GM19238 (cell line): ENCODE measurements around the gene TCEAL5.
"Not testable (repeated sequence)": the region's sequence is repeated elsewhere in the genome, so short reads cannot be mapped to it uniquely, and the experiment has no call there.

Experiments
- DNase-seq: peaks from one replicate; pipeline ENCODE4 v3.0.0; 2011; ENCODE audit warnings: low spot score; ENCODE audit not compliant: insufficient read length

The TCEAL5 gene

GRCh38 chrX:103276581-103277002 is at the start of gene TCEAL5:
TCEAL5 (minus strand) TSS chrX:103276750; CDS start chrX:103274563, 2,187 bp downstream.
- no peak for DNase-seq

DNA sequence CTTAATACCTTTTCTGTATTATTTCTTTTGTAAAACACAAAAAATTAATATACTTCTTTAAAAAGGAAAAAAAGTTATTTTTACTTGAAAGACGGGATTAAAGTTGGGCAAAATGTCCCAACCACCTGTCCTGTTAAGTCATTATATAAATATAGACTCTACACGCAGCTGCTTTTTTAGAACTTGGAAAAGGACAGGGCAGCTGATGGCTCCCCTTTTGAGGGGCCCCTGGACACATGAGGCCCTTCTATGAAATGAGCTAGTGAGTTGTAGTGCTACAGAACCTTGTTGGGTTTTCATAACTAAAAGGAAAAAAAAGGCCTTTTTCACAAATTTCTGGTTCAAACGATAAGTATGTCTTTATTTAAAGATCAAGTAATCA is 34.8 kb upstream of the TCEAL5 start:
- no peak for DNase-seq

- DNase-seq: peak; percentile 28
These were observed 34.2 kb upstream of the TCEAL5 start, which contains the start of gene BEX2 for GRCh38 chrX:103310555-103311398. BEX2 (minus strand) TSS chrX:103310990; CDS start chrX:103309976, 1,014 bp downstream.

- DNase-seq: no peak
These were observed 33.5 kb upstream of the TCEAL5 start for GRCh38 chrX:103309860-103310554.

DNA sequence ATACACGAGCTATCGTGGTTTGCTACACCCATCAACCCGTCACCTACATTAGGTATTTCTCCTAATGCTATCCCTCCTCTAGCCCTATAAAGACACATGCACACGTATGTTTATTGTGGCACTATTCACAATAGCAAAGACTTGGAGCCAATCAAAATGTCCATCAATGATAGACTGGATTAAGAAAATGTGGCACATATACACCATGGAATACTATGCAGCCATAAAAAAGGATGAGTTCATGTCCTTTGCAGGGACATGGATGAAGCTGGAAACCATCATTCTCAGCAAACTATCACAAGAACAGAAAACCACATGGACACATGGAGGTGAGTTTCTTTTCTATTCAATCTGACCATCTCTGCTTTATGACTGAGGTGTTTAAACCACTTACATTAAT is 29.1 kb upstream of the TCEAL5 start:
- DNase-seq: not testable (repeated sequence)

DNA sequence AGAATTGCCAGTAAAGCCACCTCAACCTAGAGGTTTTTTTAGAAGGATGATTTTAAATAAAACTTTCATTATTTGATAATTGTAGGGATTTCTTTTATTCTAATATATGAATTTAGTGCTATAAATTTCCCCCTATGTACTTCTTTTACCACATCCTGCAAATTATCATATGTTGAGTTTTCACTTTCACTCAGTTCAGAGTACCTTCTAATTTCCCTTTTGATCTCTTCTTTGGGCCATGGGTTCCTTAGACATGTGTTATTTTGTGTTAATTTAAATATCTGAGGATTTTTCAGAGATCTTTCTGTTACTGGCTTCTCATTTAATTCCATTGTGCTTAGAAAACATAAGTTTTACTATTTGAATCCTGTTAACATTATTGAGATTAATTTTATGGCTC is 28.2 kb upstream of the TCEAL5 start:
- no peak for DNase-seq

GRCh38 chrX:103293118-103293517 is 16.6 kb upstream of the TCEAL5 start:
- DNase-seq: no peak

DNA sequence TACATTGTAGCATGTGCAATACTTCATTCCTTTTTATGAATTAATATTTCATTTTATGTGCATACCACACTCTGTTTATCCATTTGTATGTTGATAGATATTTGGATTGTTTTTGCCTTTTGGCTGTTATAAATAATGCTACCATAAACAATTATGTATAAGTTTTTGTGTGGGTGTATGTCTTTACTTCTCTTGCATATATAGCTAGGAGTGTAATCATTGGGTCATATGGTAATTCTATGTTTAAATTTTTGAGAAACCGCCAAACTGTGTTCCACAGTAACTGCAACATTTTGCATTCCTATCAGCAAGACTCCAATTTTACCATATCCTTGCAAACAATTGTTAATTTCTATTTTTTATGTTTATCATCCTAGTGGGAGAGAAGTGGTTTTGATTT is 3.1 kb upstream of the TCEAL5 start:
- DNase-seq: no peak

- DNase-seq: no peak
These were observed 493 bp downstream of the TCEAL5 start for GRCh38 chrX:103275947-103276567.

DNA sequence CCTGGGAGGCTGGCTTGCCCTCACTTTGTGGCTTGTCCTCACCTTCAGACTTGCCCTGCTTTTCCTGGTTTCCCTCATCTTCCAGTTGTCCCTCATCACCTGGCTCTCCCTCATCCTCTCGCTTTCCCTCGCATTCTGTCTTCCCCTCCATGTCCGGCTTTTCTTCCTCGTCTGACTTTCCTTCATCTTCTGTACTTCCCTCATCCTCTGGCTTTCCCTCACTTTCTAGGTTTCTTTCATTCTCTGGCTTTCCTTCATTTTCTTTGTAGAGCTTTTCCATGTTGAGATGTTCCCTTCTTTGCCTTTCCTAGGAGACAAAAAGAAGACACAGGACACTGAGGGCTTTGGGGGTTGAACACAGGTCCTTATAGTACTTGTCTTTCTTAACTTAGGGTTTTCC is 2.3 kb downstream of the TCEAL5 start:
- DNase-seq: no peak

DNA sequence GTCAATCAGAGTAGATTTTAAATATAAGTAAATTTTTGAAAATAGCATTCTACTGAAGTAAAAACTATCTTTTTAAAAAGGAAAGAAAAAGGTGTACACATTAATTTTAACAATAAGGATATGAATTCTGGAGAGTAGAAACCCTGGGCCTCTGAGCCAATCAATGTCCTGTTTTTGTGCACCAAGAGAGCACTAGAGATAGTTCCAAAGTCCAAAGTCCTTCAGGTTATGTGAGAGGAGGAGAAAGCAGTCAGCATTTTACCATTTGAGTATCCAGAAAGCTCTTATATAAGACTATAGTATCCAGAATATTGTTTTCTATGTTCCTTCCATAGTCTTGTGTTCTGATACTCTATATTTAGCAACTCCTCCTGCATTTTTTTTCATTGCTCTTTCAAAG is 18.3 kb downstream of the TCEAL5 start:
- no peak for DNase-seq

DNA sequence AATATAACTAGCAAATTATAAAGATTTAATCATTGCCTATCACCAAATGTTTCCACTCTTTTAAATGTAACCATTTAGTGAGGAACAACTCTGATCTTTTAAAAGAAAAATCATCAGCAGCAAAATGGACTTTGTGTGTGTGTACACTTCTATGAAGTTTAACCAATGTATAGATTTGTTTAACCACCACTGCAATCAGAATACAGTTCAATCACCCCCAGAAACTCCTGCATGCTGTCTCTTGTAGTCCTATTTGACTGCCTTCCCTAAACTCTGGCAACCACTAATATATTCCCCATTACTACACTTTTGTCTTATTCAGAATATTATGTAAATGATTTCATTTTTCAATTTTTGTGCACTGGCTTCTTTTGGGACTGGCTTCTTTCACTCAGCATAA is 19.9 kb downstream of the TCEAL5 start:
- DNase-seq: no peak

- peak; percentile 37 for DNase-seq
These were observed 21.5 kb downstream of the TCEAL5 start, which contains the start of gene TCEAL8 for GRCh38 chrX:103254921-103255493. TCEAL8 (minus strand) TSS chrX:103255155; CDS start chrX:103253979, 1,176 bp downstream.

- DNase-seq: peak; percentile 16
These were observed 22.3 kb downstream of the TCEAL5 start for GRCh38 chrX:103254171-103254824.

- no peak for DNase-seq
These were observed 22.9 kb downstream of the TCEAL5 start for GRCh38 chrX:103253608-103254007.

DNA sequence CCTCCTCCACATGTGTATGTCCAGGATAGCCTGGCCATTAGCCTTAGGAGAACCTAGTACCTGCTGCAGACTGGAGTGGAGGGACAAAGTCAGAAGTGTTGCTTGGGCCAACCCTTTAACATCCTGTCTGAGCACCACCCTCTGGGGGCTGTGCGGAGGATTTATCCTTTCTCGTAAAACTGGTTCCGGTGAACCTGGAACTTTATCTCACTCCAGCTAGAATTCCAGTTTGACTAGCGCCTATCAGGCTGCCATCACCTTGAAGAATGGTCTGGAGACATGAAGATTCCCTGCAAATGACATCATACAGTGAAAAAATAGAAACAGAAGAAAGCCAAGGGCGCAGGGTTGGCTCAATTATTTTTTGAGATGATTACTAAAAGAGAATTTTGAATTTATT is 25.6 kb downstream of the TCEAL5 start:
- DNase-seq: no peak

DNA sequence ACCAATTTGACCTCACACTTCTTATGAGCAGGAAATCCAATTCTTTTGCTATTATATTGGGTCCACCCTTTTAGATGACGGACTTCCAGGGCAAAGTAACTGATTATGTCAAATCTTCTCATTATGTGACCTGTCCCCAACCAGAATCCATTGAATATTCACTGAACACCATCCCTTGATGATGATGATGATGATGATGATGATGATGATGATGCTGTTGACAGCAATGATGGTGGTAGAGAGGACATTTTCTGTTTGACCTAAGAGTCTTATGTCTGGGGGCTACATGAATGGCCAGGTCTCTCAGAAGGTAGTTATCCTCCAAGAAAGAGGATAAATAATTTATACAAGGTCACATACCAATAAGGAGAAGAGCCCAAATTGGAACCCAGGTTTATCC is 26.7 kb downstream of the TCEAL5 start:
- DNase-seq: no peak

- DNase-seq: no peak
These were observed 28.0 kb downstream of the TCEAL5 start for GRCh38 chrX:103248553-103248952.

DNA sequence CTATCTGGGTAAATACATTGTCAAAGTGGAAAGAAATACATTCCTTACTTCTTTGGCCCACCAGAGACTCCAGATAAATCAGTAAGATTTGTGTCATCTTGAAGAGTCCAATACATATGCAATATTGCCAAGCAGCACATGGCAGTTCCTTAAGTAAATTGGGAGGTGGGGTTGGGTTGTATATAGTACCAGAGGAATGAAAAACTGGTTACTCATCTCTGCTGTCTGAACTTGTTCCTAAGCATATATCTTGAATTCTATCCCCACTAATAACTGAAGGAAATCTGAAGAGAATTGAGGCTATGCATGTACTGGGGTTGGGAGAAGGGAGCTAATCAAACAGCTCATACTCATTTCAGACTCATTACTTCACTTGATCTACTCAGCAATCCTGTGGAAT is 36.4 kb downstream of the TCEAL5 start:
- no peak for DNase-seq

- DNase-seq: no peak
These were observed 40.3 kb downstream of the TCEAL5 start for GRCh38 chrX:103236296-103236695.

DNA sequence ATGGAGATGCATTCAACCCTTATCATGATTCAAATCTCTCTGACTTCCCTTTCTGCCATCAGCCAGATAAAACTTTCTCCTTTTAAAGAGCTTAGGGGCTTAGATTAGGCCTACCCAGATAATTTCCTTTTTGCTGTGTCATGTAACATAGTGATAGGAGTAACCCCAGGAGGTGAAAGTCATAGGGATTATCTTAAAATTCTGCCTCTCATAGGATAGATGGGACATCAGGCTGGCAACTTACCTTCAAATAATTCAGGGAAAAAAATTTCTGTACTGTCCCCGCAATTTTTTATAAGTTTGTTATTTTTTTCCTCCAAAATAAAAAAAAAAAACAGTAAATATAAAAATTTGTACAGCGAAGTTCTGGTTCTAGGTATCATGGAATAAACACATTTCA is 40.9 kb downstream of the TCEAL5 start:
- not testable (repeated sequence) for DNase-seq
